22Rv1 (cell line): ENCODE results near the gene FADS3.

Experiments
- CTCF ChIP-seq: fragments of 450-650 bp; IDR thresholded peaks from 2 replicates; pipeline ENCODE4 v1.5.1; 2017; ENCODE audit warnings: mild to moderate bottlenecking
- ZFX ChIP-seq: fragments of 450-650 bp; IDR thresholded peaks from 2 replicates; pipeline ENCODE4 v1.6.1; 2017; ENCODE audit warnings: antibody characterized with exemption, borderline replicate concordance

GRCh38 chr11:61869429-61869707 is 22.0 kb downstream of the FADS3 start:
- no peak for TF ChIP-seq CTCF
- TF ChIP-seq ZFX: no peak
